Measurements from ENCODE around the gene ZNF391. TPM values are rescaled to one million over a fixed set of nuclear protein-coding genes. Genes with fewer than 3 reads are reported as not detected.

ZNF391 gene
- total RNA-seq: 1.8 and 2.3 TPM in 2 replicates

DNA sequence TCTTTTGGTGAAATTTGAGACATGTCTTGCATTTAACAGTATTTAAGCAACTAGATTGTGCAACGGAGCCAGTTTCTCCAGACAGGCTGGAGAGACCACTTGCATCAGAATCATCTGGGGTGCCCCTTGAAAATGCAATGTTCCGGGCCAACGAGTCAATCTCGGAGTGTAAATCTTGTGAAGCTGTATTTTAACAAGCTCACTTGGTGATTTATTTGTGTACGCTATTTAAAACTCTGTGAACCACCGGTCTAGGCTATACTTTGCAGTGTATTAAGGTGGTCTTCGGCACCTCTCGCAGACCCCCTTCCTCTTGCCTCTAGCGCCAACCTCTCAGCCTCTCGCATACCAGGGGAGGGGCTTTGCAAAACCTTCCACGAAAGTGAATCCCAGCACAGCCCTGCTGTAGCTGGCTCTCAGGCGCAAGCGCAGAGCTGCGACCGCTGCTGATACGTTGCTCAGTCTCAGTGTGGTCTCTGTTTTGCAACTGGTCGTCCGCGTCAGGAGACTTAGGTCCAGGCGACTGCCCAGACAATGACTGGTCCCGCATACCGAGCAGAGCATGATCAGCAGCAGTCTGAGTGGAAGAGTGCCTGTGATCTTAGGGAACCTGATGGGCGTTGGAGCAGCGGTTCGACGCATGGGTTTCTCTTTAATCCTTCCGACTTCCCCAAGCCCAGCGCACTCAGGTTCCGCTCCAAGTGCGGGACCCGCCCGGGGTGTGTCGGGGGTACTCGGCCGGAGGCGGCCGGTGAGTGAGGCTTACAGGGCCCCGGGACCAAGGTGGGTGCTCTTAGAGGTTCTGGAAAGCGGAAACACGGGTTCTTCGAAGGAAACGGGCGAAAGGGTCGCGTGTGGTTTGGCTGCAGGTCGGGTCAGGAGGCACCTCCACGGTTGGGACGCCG, at the start of gene ZNF391:
TSS of gene ZNF391 (plus strand) at position 467 of the 905 bp plus-strand sequence. CDS start 11,612 bp downstream, outside the sequence.

Other genes starting within 250 kb of the ZNF391 start
- gene PRSS16, start 141.1 kb upstream of the ZNF391 start, total RNA-seq: not detected in 2 replicates
- gene POM121L2, start 76.5 kb upstream of the ZNF391 start, total RNA-seq: not detected in 2 replicates
- gene ZNF184, start 84.3 kb downstream of the ZNF391 start, total RNA-seq: 7.8 and 11.8 TPM in 2 replicates

Data from smooth muscle cell of trachea (primary cell).